CD4-positive, CD25-positive, alpha-beta regulatory T cell (primary cell): ENCODE data around the gene FGD5. TPM values are rescaled to one million over a fixed set of nuclear protein-coding genes. Genes with fewer than 3 reads are reported as not detected.

ENCODE experiments used
- ATAC-seq, 2 donors: fragments of 150-1000 bp; cut with Tn5 transposase; one replicate each; pipeline ENCODE4 v1.10.0; 2021; ENCODE audit warnings: low read depth in 2 of 2, moderate number of reproducible peaks in 2 of 2, moderate library complexity in 1 of 2
- DNase-seq, 3 donors: peaks; one replicate each; pipeline versions ENCODE4 v3.0.0 to v3.0.0-alpha.2; 2012 to 2022; ENCODE audit warnings: mixed read lengths in 1 of 3
- H3K27ac ChIP-seq: one replicate; pipeline ENCODE4 v1.7.0; 2013; ENCODE audit warnings: mild to moderate bottlenecking, low read length; ENCODE audit not compliant: insufficient read depth, poor library complexity, severe bottlenecking
- H3K27me3 ChIP-seq: one replicate; pipeline ENCODE4 v1.7.0; 2013; ENCODE audit warnings: low read length; ENCODE audit not compliant: control insufficient read depth, insufficient read depth
- H3K36me3 ChIP-seq: one replicate; pipeline ENCODE4 v1.7.0; 2013; ENCODE audit warnings: mild to moderate bottlenecking, low read length, moderate library complexity; ENCODE audit not compliant: control insufficient read depth, insufficient read depth
- H3K4me1 ChIP-seq: 2 replicates; pipeline ENCODE4 v1.7.0; 2013; ENCODE audit warnings: mild to moderate bottlenecking, low read length; ENCODE audit not compliant: insufficient read depth, control insufficient read depth, poor library complexity, severe bottlenecking
- H3K4me3 ChIP-seq: one replicate; pipeline ENCODE4 v1.7.0; 2013; ENCODE audit warnings: low read depth, mild to moderate bottlenecking, low read length, moderate library complexity
- H3K9me3 ChIP-seq, 2 experiments: 1 replicate in 1 of 2; 2 replicates in 1 of 2; pipeline ENCODE4 v1.7.0; 2013; ENCODE audit warnings: low read length in 2 of 2, mild to moderate bottlenecking in 1 of 2, moderate library complexity in 1 of 2; ENCODE audit not compliant: control insufficient read depth in 2 of 2
- H3K27ac Mint-ChIP-seq, 3 donors: one replicate each; pipeline ENCODE4 v1.8.0; 2020 to 2022; ENCODE audit warnings: mild to moderate bottlenecking in 3 of 3, mixed read lengths in 3 of 3, moderate library complexity in 2 of 3
- H3K27me3 Mint-ChIP-seq: one replicate; pipeline ENCODE4 v1.8.0; 2022; ENCODE audit warnings: mild to moderate bottlenecking, mixed read lengths
- H3K36me3 Mint-ChIP-seq: one replicate; pipeline ENCODE4 v1.8.0; 2020; ENCODE audit warnings: mixed read lengths
- H3K4me1 Mint-ChIP-seq, 4 donors: one replicate each; pipeline ENCODE4 v1.8.0; 2020 to 2022; ENCODE audit warnings: mixed read lengths in 4 of 4, mild to moderate bottlenecking in 1 of 4
- H3K4me3 Mint-ChIP-seq, 4 donors: one replicate each; pipeline ENCODE4 v1.8.0; 2020 to 2022; ENCODE audit warnings: mild to moderate bottlenecking in 4 of 4, mixed read lengths in 4 of 4, moderate library complexity in 3 of 4
- H3K9me3 Mint-ChIP-seq, 7 donors: one replicate each; pipeline ENCODE4 v1.8.0; 2020 to 2022; ENCODE audit warnings: mixed read lengths in 7 of 7, mild to moderate bottlenecking in 3 of 7, moderate library complexity in 2 of 7
- polyA plus RNA-seq, 4 donors: library from polyadenylated mRNA; unstranded; fragments of 300-500 nt; fragmentation: Illumina TruSeq; gene quantifications; one replicate each; pipeline ENCODE4 v1.2.3, GENCODE V29; 2021
- total RNA-seq: library from RNA; stranded (reverse); gene quantifications from one replicate; pipeline ENCODE4 v1.2.3, GENCODE V29; 2022

The FGD5 gene
- 0.79 TPM for total RNA-seq
- polyA plus RNA-seq: under 1 TPM in 1 of 4 donors, not detected in 3; 0.13 TPM

DNA sequence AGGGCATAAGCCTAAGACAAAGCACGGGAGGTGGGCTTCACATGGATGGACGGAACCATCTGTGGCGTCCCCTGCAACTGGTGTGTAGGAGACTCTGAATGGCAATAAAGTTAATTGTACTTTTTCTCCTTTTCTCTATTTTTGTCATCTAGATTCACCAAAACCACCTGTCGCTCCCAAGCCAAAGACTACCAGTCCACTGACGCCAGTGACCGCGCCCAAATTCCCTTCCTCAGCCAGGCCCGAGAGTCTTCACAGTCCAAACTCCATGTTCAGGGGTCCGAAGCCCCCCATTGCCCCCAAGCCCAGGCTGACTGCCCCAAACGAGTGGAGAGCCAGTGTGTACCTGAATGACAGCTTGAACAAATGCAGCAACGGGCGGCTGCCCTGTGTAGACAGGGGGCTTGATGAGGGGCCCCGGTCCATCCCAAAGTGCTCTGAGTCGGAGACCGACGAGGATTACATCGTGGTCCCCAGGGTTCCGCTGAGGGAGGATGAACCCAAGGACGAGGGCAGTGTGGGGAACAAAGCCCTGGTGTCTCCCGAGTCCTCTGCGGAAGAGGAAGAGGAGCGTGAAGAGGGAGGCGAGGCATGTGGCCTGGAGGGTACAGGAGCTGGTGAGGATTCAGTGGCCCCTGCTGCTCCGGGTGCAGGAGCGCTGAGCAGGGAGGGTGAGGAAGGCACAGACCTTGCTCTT is at the start of gene FGD5:
Gene FGD5 (plus strand): TSS at position 159 of the 697 bp plus-strand sequence. CDS start 110 bp downstream, at position 269.
- H3K4me1 Mint-ChIP-seq: no peaks in the 10 kb centered on the region
- H3K4me3 Mint-ChIP-seq: no peak within 1 kb of the TSS

GRCh38 chr3:14769544-14770325 is 49.0 kb upstream of the FGD5 start:
- ATAC-seq (no peak), DNase-seq (no peak)
- Histone ChIP-seq H3K4me1 (no peaks in the 10 kb centered on the region), H3K4me3 (no peak overlapping the region), H3K27me3 (no peaks in the 10 kb centered on the region), H3K27ac (no peak overlapping the region), H3K9me3 (no peaks in the 10 kb centered on the region), H3K36me3 (no peaks in the 10 kb centered on the region)
- Mint-ChIP-seq H3K27ac (peak overlapping the region in 1 of 3 donors; percentile 47), H3K27me3 (peaks cover 6% of the 10 kb centered on the region), H3K36me3 (no peaks in the 10 kb centered on the region), H3K9me3 (no peaks in the 10 kb centered on the region), H3K4me3 (no peak overlapping the region), H3K4me1 (no peaks in the 10 kb centered on the region)

More for the DNA sequence above, at the start of gene FGD5:
- Histone ChIP-seq H3K4me3 (no peak within 1 kb of the TSS), H3K36me3 (no peaks in the 10 kb centered on the region), H3K9me3 (no peaks in the 10 kb centered on the region), H3K27ac (no peak within 1 kb of the TSS), H3K4me1 (no peaks in the 10 kb centered on the region), H3K27me3 (no peaks in the 10 kb centered on the region)
- Mint-ChIP-seq H3K27me3 (peaks cover 19% of the 10 kb centered on the region), H3K27ac (no peak within 1 kb of the TSS), H3K9me3 (no peaks in the 10 kb centered on the region), H3K36me3 (no peaks in the 10 kb centered on the region)
- DNase-seq (no peak), ATAC-seq (no peak)

- peaks cover 6% of the 10 kb centered on the region for H3K27me3 Mint-ChIP-seq
- DNase-seq: no peak
- no peaks in the 10 kb centered on the region for H3K36me3 Mint-ChIP-seq
- Histone ChIP-seq H3K9me3 (no peaks in the 10 kb centered on the region), H3K36me3 (no peaks in the 10 kb centered on the region), H3K27me3 (no peaks in the 10 kb centered on the region), H3K27ac (no peak overlapping the region), H3K4me1 (no peaks in the 10 kb centered on the region), H3K4me3 (no peak overlapping the region)
- ATAC-seq: no peak
- H3K27ac Mint-ChIP-seq: no peak overlapping the region
- H3K9me3 Mint-ChIP-seq: no peaks in the 10 kb centered on the region
- H3K4me1 Mint-ChIP-seq: no peaks in the 10 kb centered on the region
- no peak overlapping the region for H3K4me3 Mint-ChIP-seq
Measured at GRCh38 chr3:14770591-14770990, 48.2 kb upstream of the FGD5 start.

- Histone ChIP-seq H3K27ac (no peak overlapping the region), H3K9me3 (no peaks in the 10 kb centered on the region), H3K4me3 (no peak overlapping the region), H3K36me3 (no peaks in the 10 kb centered on the region), H3K4me1 (no peaks in the 10 kb centered on the region), H3K27me3 (no peaks in the 10 kb centered on the region)
- H3K4me3 Mint-ChIP-seq: no peak overlapping the region
- H3K9me3 Mint-ChIP-seq: no peaks in the 10 kb centered on the region
- H3K27me3 Mint-ChIP-seq: peaks cover 11% of the 10 kb centered on the region
- ATAC-seq: no peak
- no peaks in the 10 kb centered on the region for H3K4me1 Mint-ChIP-seq
- DNase-seq: no peak
- H3K36me3 Mint-ChIP-seq: no peaks in the 10 kb centered on the region
- H3K27ac Mint-ChIP-seq: peak overlapping the region in 1 of 3 donors; percentile 29
Measured at GRCh38 chr3:14771593-14772497, 46.9 kb upstream of the FGD5 start.

- Histone ChIP-seq H3K4me3 (no peak overlapping the region), H3K9me3 (no peaks in the 10 kb centered on the region), H3K4me1 (no peaks in the 10 kb centered on the region), H3K36me3 (no peaks in the 10 kb centered on the region), H3K27me3 (no peaks in the 10 kb centered on the region), H3K27ac (no peak overlapping the region)
- Mint-ChIP-seq H3K4me3 (no peak overlapping the region), H3K27ac (peak overlapping the region in 1 of 3 donors; percentile 29), H3K4me1 (no peaks in the 10 kb centered on the region), H3K36me3 (no peaks in the 10 kb centered on the region), H3K9me3 (no peaks in the 10 kb centered on the region), H3K27me3 (peaks cover 11% of the 10 kb centered on the region)
- DNase-seq: no peak
- ATAC-seq: no peak
Measured at GRCh38 chr3:14772533-14773138, 46.1 kb upstream of the FGD5 start.

GRCh38 chr3:14773281-14773680 is 45.5 kb upstream of the FGD5 start:
- Mint-ChIP-seq H3K27me3 (peaks cover 14% of the 10 kb centered on the region), H3K9me3 (peaks cover 0 to 3% (median 0%) of the 10 kb centered on the region in 7 donors), H3K27ac (no peak overlapping the region), H3K4me3 (no peak overlapping the region), H3K36me3 (no peaks in the 10 kb centered on the region), H3K4me1 (no peaks in the 10 kb centered on the region)
- H3K27me3 ChIP-seq: no peaks in the 10 kb centered on the region
- DNase-seq (no peak), ATAC-seq (no peak)
- no peaks in the 10 kb centered on the region for H3K36me3 ChIP-seq
- no peak overlapping the region for H3K27ac ChIP-seq
- H3K4me3 ChIP-seq: no peak overlapping the region
- H3K4me1 ChIP-seq: no peaks in the 10 kb centered on the region
- no peaks in the 10 kb centered on the region for H3K9me3 ChIP-seq

GRCh38 chr3:14773691-14774128 is 45.1 kb upstream of the FGD5 start:
- H3K36me3 Mint-ChIP-seq: no peaks in the 10 kb centered on the region
- Histone ChIP-seq H3K9me3 (peaks cover 0 to 3% of the 10 kb centered on the region in 2 experiments), H3K27ac (no peak overlapping the region), H3K4me1 (no peaks in the 10 kb centered on the region), H3K36me3 (no peaks in the 10 kb centered on the region), H3K27me3 (no peaks in the 10 kb centered on the region), H3K4me3 (no peak overlapping the region)
- peaks cover 0 to 7% (median 1%) of the 10 kb centered on the region in 7 donors for H3K9me3 Mint-ChIP-seq
- H3K27ac Mint-ChIP-seq: no peak overlapping the region
- no peaks in the 10 kb centered on the region for H3K4me1 Mint-ChIP-seq
- H3K4me3 Mint-ChIP-seq: no peak overlapping the region
- peaks cover 16% of the 10 kb centered on the region for H3K27me3 Mint-ChIP-seq
- ATAC-seq: no peak
- DNase-seq: no peak
